Measurements from ENCODE around the gene HSF2.

HSF2 gene

GRCh38 chr6:122407712-122408111 is 8.3 kb downstream of the HSF2 start:
- no peak for TF ChIP-seq CTCF (IDR thresholded peaks at IDR 0.05; ENCODE audit: insufficient read depth, low read depth, low read length, missing control alignments)
- DNase-seq (ENCODE audit: low read depth), result no peak
- no peak overlapping the region for H3K4me3 ChIP-seq (ENCODE audit: low read depth, low read length)

- H3K4me3 ChIP-seq (ENCODE audit: low read depth, low read length), result no peak overlapping the region
- no peak for TF ChIP-seq CTCF (IDR thresholded peaks at IDR 0.05; ENCODE audit: insufficient read depth, low read depth, low read length, missing control alignments)
- DNase-seq (ENCODE audit: low read depth), result no peak
These were observed 8.8 kb downstream of the HSF2 start for GRCh38 chr6:122408240-122408639.

- no peak for DNase-seq (ENCODE audit: low read depth)
- TF ChIP-seq CTCF (IDR thresholded peaks at IDR 0.05; ENCODE audit: insufficient read depth, low read depth, low read length, missing control alignments), result no peak
- H3K4me3 ChIP-seq (ENCODE audit: low read depth, low read length), result no peak overlapping the region
These were observed 9.4 kb downstream of the HSF2 start for GRCh38 chr6:122408702-122409458.

GRCh38 chr6:122412001-122412400 is 12.5 kb downstream of the HSF2 start:
- H3K4me3 ChIP-seq (ENCODE audit: low read depth, low read length), result no peak overlapping the region
- DNase-seq (ENCODE audit: low read depth), result no peak
- TF ChIP-seq CTCF (IDR thresholded peaks at IDR 0.05; ENCODE audit: insufficient read depth, low read depth, low read length, missing control alignments), result no peak

GRCh38 chr6:122416825-122417224 is 17.4 kb downstream of the HSF2 start:
- DNase-seq (ENCODE audit: low read depth), result no peak
- no peak overlapping the region for H3K4me3 ChIP-seq (ENCODE audit: low read depth, low read length)
- TF ChIP-seq CTCF (IDR thresholded peaks at IDR 0.05; ENCODE audit: insufficient read depth, low read depth, low read length, missing control alignments), result no peak

GRCh38 chr6:122422003-122422402 is 22.6 kb downstream of the HSF2 start:
- no peak overlapping the region for H3K4me3 ChIP-seq (ENCODE audit: low read depth, low read length)
- no peak for TF ChIP-seq CTCF (IDR thresholded peaks at IDR 0.05; ENCODE audit: insufficient read depth, low read depth, low read length, missing control alignments)
- no peak for DNase-seq (ENCODE audit: low read depth)

All from GM12865 (cell line).